ENCODE data around the gene NDUFB10.

- no peak for TF ChIP-seq CTCF (IDR thresholded peaks at IDR 0.05)
- TF ChIP-seq POLR2A (IDR thresholded peaks at IDR 0.05) = no peak
- TF ChIP-seq POLR2AphosphoS5 (IDR thresholded peaks at IDR 0.05) = no peak
- no peak for TF ChIP-seq EP300 (IDR thresholded peaks at IDR 0.05)
These were observed 9.8 kb upstream of the NDUFB10 start for GRCh38 chr16:1949507-1949906.
